ENCODE data around the gene COQ6. TPM values are rescaled to one million over a fixed set of nuclear protein-coding genes. Genes with fewer than 3 reads are reported as not detected.
"Not testable (repeated sequence)": the region's sequence is repeated elsewhere in the genome, so short reads cannot be mapped to it uniquely, and the experiment has no call there.

The COQ6 gene
- total RNA-seq, 1 experiment from 2014 or later: 12.0 TPM

DNA sequence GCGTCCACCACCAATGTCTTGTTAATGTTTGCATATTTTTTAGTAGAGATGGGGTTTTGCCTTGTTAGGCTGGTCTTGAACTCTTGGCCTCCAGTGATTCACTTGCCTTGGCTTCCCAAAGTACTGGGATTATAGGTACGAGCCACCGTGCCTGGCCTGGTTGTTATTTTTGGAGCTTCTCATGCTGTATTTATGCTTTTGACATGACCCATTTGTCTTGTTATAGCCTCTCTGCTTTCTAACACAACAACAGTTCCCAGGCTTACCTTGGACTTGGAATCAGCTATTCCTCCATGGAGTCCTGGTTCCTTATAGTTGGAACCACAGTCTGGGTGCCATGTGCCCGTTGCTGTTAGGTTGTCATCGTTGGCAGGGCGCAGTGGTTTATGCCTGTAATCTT lies 33.8 kb upstream of the COQ6 start:
- peaks cover 3 to 4% of the 10 kb centered on the region in 2 experiments; a peak in 2 of 5 replicates for H3K9me3 Mint-ChIP-seq
- DNase-seq: no peak
- H3K36me3 Mint-ChIP-seq (ENCODE audit: insufficient read depth in 1 of 3, low read depth in 3 of 3): peaks cover 15 to 51% (median 28%) of the 10 kb centered on the region in 3 experiments; a peak in 6 of 7 replicates
- Histone ChIP-seq H2BK12ac (ENCODE audit: insufficient read length, low read depth, low read length) (no peak overlapping the region), H2AK5ac (ENCODE audit: insufficient read length, low read length) (no peak overlapping the region), H3K79me2 (ENCODE audit: insufficient read depth, low read length) (no peaks in the 10 kb centered on the region; the same call in 1 of the 2 replicates), H3K27ac (ENCODE audit: insufficient read length, low read depth, low read length) (no peak overlapping the region), H3K9ac (ENCODE audit: extremely low read depth, insufficient read length, low read length) (no peak overlapping the region), H3K79me1 (ENCODE audit: insufficient read depth, low read depth, low read length, poor library complexity, severe bottlenecking) (peaks cover 3% of the 10 kb centered on the region), H3K4me1 (ENCODE audit: insufficient read depth, low read length) (no peaks in the 10 kb centered on the region), H4K20me1 (ENCODE audit: control insufficient read depth, insufficient read depth, insufficient read length) (no peaks in the 10 kb centered on the region), H3K23me2 (ENCODE audit: insufficient read length, low read depth, low read length, poor library complexity, severe bottlenecking) (no peaks in the 10 kb centered on the region), H3K18ac (ENCODE audit: insufficient read length, low read depth, low read length) (no peak overlapping the region), H4K5ac (ENCODE audit: insufficient read length, low read depth, low read length) (no peak overlapping the region), H4K8ac (replicated peaks; ENCODE audit: insufficient read length, low read depth, low read length) (no peak overlapping the region), H4K91ac (ENCODE audit: insufficient read length, low read depth, low read length) (no peak overlapping the region), H3T11ph (ENCODE audit: low read length) (no peak overlapping the region), H3K4me2 (ENCODE audit: insufficient read depth, insufficient read length, low read length) (no peak overlapping the region), H3K14ac (ENCODE audit: insufficient read depth, low read length) (no peak overlapping the region), H2BK120ac (ENCODE audit: low read depth, low read length, poor library complexity, severe bottlenecking) (no peak overlapping the region), H2BK5ac (ENCODE audit: insufficient read length, low read length) (no peak overlapping the region), H3K27me3 (ENCODE audit: insufficient read depth, low read length) (no peaks in the 10 kb centered on the region), H3K23ac (ENCODE audit: insufficient read length, low read depth, low read length) (no peak overlapping the region), H2BK20ac (ENCODE audit: low read depth, low read length, poor library complexity, severe bottlenecking) (no peak overlapping the region), H3K4ac (ENCODE audit: low read depth, low read length) (no peak overlapping the region), H3K9me3 (ENCODE audit: control insufficient read depth, low read depth, low read length) (no peaks in the 10 kb centered on the region), H2BK15ac (ENCODE audit: low read depth, low read length) (no peak overlapping the region), H3K56ac (ENCODE audit: insufficient read length, low read depth, low read length) (no peak overlapping the region), H2AFZ (ENCODE audit: low read length) (no peak overlapping the region)
- no peaks in the 10 kb centered on the region for H3K27me3 Mint-ChIP-seq (ENCODE audit: low read depth)
- TF ChIP-seq, protein P1, sequence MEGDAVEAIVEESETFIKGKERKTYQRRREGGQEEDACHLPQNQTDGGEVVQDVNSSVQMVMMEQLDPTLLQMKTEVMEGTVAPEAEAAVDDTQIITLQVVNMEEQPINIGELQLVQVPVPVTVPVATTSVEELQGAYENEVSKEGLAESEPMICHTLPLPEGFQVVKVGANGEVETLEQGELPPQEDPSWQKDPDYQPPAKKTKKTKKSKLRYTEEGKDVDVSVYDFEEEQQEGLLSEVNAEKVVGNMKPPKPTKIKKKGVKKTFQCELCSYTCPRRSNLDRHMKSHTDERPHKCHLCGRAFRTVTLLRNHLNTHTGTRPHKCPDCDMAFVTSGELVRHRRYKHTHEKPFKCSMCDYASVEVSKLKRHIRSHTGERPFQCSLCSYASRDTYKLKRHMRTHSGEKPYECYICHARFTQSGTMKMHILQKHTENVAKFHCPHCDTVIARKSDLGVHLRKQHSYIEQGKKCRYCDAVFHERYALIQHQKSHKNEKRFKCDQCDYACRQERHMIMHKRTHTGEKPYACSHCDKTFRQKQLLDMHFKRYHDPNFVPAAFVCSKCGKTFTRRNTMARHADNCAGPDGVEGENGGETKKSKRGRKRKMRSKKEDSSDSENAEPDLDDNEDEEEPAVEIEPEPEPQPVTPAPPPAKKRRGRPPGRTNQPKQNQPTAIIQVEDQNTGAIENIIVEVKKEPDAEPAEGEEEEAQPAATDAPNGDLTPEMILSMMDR (conservative IDR thresholded peaks at IDR 0.05): no peak
- no peaks in the 10 kb centered on the region for H3K4me1 Mint-ChIP-seq
- H3K4me3 Mint-ChIP-seq: no peak overlapping the region
- H3K27ac Mint-ChIP-seq: peak overlapping the region in 2 of 3 experiments; percentile 32 to 50; a peak in 1 of 7 replicates
- WGBS (ENCODE audit: extremely low coverage, insufficient read length, low lambda C conversion rate): no CpG with 5 or more reads among the region's 6 CpGs

DNA sequence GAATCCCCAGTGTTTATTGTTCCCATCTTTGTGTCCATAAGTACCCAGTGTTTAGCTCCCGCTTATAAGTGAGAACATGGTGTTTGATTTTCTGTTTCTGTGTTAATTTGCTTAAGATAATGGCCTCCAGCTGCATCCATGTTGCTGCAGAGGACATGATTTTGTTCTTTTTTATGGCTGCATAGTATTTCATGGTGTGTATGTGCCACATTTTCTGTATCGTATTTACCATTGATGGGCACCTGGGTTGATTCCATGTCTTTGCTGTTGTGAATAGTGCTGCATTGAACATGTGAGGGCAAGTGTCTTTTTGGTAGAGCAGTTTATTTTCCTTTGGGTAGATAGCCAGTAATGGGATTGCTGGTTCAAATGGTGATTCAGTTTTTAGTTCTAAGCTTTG lies 30.6 kb upstream of the COQ6 start:
- not testable (repeated sequence) for H3K14ac ChIP-seq (ENCODE audit: insufficient read depth, low read length); H2BK120ac ChIP-seq (ENCODE audit: low read depth, low read length, poor library complexity, severe bottlenecking); H2AFZ ChIP-seq (ENCODE audit: low read length); H3T11ph ChIP-seq (ENCODE audit: low read length); H3K27ac ChIP-seq (ENCODE audit: insufficient read length, low read depth, low read length); H3K27me3 Mint-ChIP-seq (ENCODE audit: low read depth); H3K9me3 ChIP-seq (ENCODE audit: control insufficient read depth, low read depth, low read length); H3K9me3 Mint-ChIP-seq; H3K23me2 ChIP-seq (ENCODE audit: insufficient read length, low read depth, low read length, poor library complexity, severe bottlenecking); H3K56ac ChIP-seq (ENCODE audit: insufficient read length, low read depth, low read length); H2AK5ac ChIP-seq (ENCODE audit: insufficient read length, low read length); H2BK20ac ChIP-seq (ENCODE audit: low read depth, low read length, poor library complexity, severe bottlenecking); H3K27me3 ChIP-seq (ENCODE audit: insufficient read depth, low read length); H3K79me1 ChIP-seq (ENCODE audit: insufficient read depth, low read depth, low read length, poor library complexity, severe bottlenecking); H4K8ac ChIP-seq (replicated peaks; ENCODE audit: insufficient read length, low read depth, low read length); H4K5ac ChIP-seq (ENCODE audit: insufficient read length, low read depth, low read length); H3K4me3 Mint-ChIP-seq; H3K4me1 ChIP-seq (ENCODE audit: insufficient read depth, low read length); H2BK12ac ChIP-seq (ENCODE audit: insufficient read length, low read depth, low read length); H3K4me2 ChIP-seq (ENCODE audit: insufficient read depth, insufficient read length, low read length); H3K23ac ChIP-seq (ENCODE audit: insufficient read length, low read depth, low read length); H4K91ac ChIP-seq (ENCODE audit: insufficient read length, low read depth, low read length); H3K9ac ChIP-seq (ENCODE audit: extremely low read depth, insufficient read length, low read length); H3K4me1 Mint-ChIP-seq; H2BK5ac ChIP-seq (ENCODE audit: insufficient read length, low read length); H4K20me1 ChIP-seq (ENCODE audit: control insufficient read depth, insufficient read depth, insufficient read length); H2BK15ac ChIP-seq (ENCODE audit: low read depth, low read length); H3K4ac ChIP-seq (ENCODE audit: low read depth, low read length); H3K79me2 ChIP-seq (ENCODE audit: insufficient read depth, low read length); H3K27ac Mint-ChIP-seq; DNase-seq; H3K18ac ChIP-seq (ENCODE audit: insufficient read length, low read depth, low read length)
- peaks cover 2 to 52% (median 30%) of the 10 kb centered on the region in 3 experiments; a peak in 6 of 7 replicates for H3K36me3 Mint-ChIP-seq (ENCODE audit: insufficient read depth in 1 of 3, low read depth in 3 of 3)
- no CpG with 5 or more reads among the region's 2 CpGs for WGBS (ENCODE audit: extremely low coverage, insufficient read length, low lambda C conversion rate)
